SK-N-MC (cell line): Measurements from ENCODE around the gene KCNMB4.

Experiments used
- DNase-seq: peaks from one replicate; pipeline ENCODE4 v3.0.0-alpha.2; 2011; ENCODE audit warnings: low read depth, low spot score
- H3K27ac ChIP-seq: fragments of 200-600 bp; sonication (generic); 2 replicates; pipeline ENCODE4 v1.5.1; 2016; ENCODE audit warnings: mixed run types
- H3K36me3 ChIP-seq: fragments of 200-600 bp; sonication (generic); 2 replicates; pipeline ENCODE4 v1.6.1; 2017; ENCODE audit warnings: antibody characterized with exemption, low read length, mixed read lengths; ENCODE audit not compliant: insufficient read depth
- H3K4me3 ChIP-seq: fragments of 200-600 bp; sonication (generic); 2 replicates; pipeline ENCODE4 v1.5.1; 2016
- H3K9ac ChIP-seq: fragments of 200-600 bp; sonication (generic); 2 replicates; pipeline ENCODE4 v1.8.0; 2017; ENCODE audit warnings: mixed run types, mixed read lengths; ENCODE audit not compliant: insufficient read length
- H3K9me3 ChIP-seq: fragments of 200-600 bp; sonication (generic); 2 replicates; pipeline ENCODE4 v1.6.1; 2017; ENCODE audit warnings: low read depth, mild to moderate bottlenecking, antibody characterized with exemption, low read length, moderate library complexity, mixed read lengths
- EZH2 ChIP-seq: fragments of 200-600 bp; sonication (generic); IDR thresholded peaks from one replicate; pipeline ENCODE4 v1.6.1; 2017; ENCODE audit warnings: antibody characterized with exemption
- FOXP2 ChIP-seq: optimal IDR thresholded peaks from 2 replicates; pipeline ENCODE3; 2011; ENCODE audit warnings: mild to moderate bottlenecking, moderate library complexity; ENCODE audit not compliant: insufficient read depth; ENCODE audit errors: extremely low read length, control extremely low read depth
- POLR2AphosphoS5 ChIP-seq: IDR thresholded peaks from 2 replicates; pipeline ENCODE4 v1.6.1; 2012; ENCODE audit warnings: mild to moderate bottlenecking, low read depth, low read length, borderline replicate concordance

Gene KCNMB4, protein sequence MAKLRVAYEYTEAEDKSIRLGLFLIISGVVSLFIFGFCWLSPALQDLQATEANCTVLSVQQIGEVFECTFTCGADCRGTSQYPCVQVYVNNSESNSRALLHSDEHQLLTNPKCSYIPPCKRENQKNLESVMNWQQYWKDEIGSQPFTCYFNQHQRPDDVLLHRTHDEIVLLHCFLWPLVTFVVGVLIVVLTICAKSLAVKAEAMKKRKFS

GRCh38 chr12:70365648-70366518, at the start of gene KCNMB4:
TSS of gene KCNMB4 (plus strand) at chr12:70366290. CDS start at chr12:70366735, 445 bp downstream.
- peak within 1 kb of the TSS; percentile 96 for H3K4me3 ChIP-seq
- no peak within 1 kb of the TSS for H3K27ac ChIP-seq
- no peak for DNase-seq
- H3K9ac ChIP-seq, result peak within 1 kb of the TSS; percentile 69
- no peak for TF ChIP-seq EZH2
- peak; percentile 47; the same call in 1 of the 2 replicates for TF ChIP-seq POLR2AphosphoS5
- H3K36me3 ChIP-seq, result no peaks in the 10 kb centered on the region
- H3K9me3 ChIP-seq, result no peaks in the 10 kb centered on the region

GRCh38 chr12:70317781-70318180, 48.3 kb upstream of the KCNMB4 start:
- no peak overlapping the region for H3K27ac ChIP-seq
- H3K9ac ChIP-seq, result no peak overlapping the region
- H3K36me3 ChIP-seq, result peaks cover 21% of the 10 kb centered on the region; the same call in 1 of the 2 replicates
- TF ChIP-seq POLR2AphosphoS5 (no peak), FOXP2 (no peak), EZH2 (no peak)
- H3K4me3 ChIP-seq, result no peak overlapping the region
- no peak for DNase-seq
- no peaks in the 10 kb centered on the region for H3K9me3 ChIP-seq

DNA sequence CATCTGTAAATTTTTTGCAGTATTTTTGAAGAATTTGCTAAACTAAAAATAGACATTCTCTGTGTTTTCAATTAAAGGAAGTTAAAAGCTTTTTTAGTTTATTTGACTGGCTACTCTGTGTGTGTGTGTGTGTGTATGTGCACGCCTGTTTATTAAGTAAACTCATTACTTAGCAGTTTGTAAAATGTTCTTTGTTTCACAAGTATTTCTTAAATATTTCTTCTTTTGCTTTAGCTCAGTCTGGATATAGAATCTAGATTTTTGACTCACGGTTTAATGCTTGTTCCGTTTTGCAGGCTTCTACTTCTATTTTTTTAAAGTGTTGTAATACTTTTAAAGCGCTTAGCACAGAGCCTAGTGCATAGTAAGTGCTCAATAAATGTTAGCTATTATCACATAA, 46.5 kb upstream of the KCNMB4 start:
- Histone ChIP-seq H3K9ac (no peak overlapping the region), H3K27ac (no peak overlapping the region), H3K9me3 (no peaks in the 10 kb centered on the region), H3K36me3 (peaks cover 31% of the 10 kb centered on the region), H3K4me3 (no peak overlapping the region)
- no peak for DNase-seq
- TF ChIP-seq POLR2AphosphoS5, result no peak
- no peak for TF ChIP-seq EZH2

- Histone ChIP-seq H3K9ac (no peak overlapping the region), H3K36me3 (peaks cover 31% of the 10 kb centered on the region), H3K4me3 (no peak overlapping the region), H3K27ac (no peak overlapping the region), H3K9me3 (no peaks in the 10 kb centered on the region)
- TF ChIP-seq EZH2, result no peak
- no peak for TF ChIP-seq FOXP2
- TF ChIP-seq POLR2AphosphoS5, result no peak
- no peak for DNase-seq
These were observed 44.9 kb upstream of the KCNMB4 start for GRCh38 chr12:70321191-70321590.

GRCh38 chr12:70327541-70327940, 38.5 kb upstream of the KCNMB4 start:
- Histone ChIP-seq H3K36me3 (peaks cover 36% of the 10 kb centered on the region), H3K9ac (no peak overlapping the region), H3K4me3 (no peak overlapping the region), H3K27ac (no peak overlapping the region), H3K9me3 (no peaks in the 10 kb centered on the region)
- no peak for TF ChIP-seq FOXP2
- DNase-seq, result no peak

- Histone ChIP-seq H3K27ac (no peak overlapping the region), H3K9ac (no peak overlapping the region), H3K36me3 (peaks cover 28% of the 10 kb centered on the region), H3K4me3 (no peak overlapping the region), H3K9me3 (no peaks in the 10 kb centered on the region)
- no peak for DNase-seq
- TF ChIP-seq POLR2AphosphoS5 (no peak), FOXP2 (no peak)
These were observed 36.4 kb upstream of the KCNMB4 start for GRCh38 chr12:70329728-70330127.

DNA sequence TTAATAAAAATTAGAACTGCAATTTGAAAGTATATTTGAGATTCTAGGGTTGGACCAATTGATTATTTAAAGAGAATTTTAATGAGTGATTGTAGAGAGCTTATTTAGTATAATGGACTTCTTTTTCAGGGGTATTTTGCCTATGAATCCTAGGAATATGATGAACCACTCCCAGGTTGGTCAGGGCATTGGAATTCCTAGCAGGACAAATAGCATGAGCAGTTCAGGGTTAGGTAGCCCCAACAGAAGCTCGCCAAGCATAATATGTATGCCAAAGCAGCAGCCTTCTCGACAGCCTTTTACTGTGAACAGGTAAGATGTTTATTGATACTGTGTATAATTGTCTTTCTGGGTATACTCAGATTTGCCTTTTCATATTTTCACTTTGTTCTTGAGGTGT, 35.9 kb upstream of the KCNMB4 start:
- TF ChIP-seq FOXP2 (no peak), EZH2 (no peak), POLR2AphosphoS5 (no peak)
- peaks cover 32% of the 10 kb centered on the region for H3K36me3 ChIP-seq
- no peak overlapping the region for H3K27ac ChIP-seq
- no peak overlapping the region for H3K4me3 ChIP-seq
- DNase-seq, result no peak
- H3K9ac ChIP-seq, result no peak overlapping the region
- H3K9me3 ChIP-seq, result no peaks in the 10 kb centered on the region

DNA sequence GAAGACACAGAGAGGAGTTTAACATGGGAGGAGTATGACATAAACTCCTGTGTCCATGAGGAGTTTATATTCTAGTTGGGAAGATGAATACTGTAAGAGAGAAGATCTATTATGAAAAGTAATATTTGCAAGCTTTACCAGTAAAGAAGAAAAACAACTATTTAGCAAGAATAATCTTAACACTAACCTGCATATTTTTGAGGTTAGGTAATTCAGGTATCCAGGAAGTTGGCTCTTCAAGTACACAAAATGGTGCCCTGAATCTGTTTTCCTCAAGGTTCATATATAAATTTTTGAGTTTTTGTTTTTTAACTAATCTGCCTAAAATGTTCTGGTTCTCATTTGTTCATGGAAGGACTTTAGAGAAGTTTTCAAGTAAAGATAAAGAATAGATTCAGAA, 33.9 kb upstream of the KCNMB4 start:
- H3K36me3 ChIP-seq, result peaks cover 47% of the 10 kb centered on the region
- H3K4me3 ChIP-seq, result no peak overlapping the region
- H3K27ac ChIP-seq, result no peak overlapping the region
- no peak for DNase-seq
- TF ChIP-seq POLR2AphosphoS5 (no peak), EZH2 (no peak), FOXP2 (no peak)
- H3K9ac ChIP-seq, result no peak overlapping the region
- H3K9me3 ChIP-seq, result no peaks in the 10 kb centered on the region

DNA sequence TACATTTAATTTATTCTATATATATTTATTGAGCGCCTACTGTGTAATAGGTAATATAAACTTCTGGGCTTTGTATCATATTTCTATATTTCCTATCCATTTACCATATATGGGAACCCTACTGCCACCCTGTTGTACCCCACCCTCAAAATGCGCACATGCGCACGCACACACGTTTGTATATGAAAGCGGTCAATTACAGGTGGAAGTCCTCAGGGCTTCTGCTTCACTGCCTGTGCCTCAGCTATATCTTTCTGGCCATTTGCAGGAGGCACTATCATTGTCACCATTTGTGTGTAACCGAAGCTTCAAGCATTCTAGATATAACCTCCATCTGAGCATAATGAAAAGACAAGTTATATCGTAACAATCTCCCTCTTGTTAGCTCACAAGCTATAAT, 31.3 kb upstream of the KCNMB4 start:
- no peak for TF ChIP-seq EZH2
- no peak for TF ChIP-seq POLR2AphosphoS5
- no peak for TF ChIP-seq FOXP2
- H3K4me3 ChIP-seq, result no peak overlapping the region

More for the DNA sequence above, 31.3 kb upstream of the KCNMB4 start:
- no peak overlapping the region for H3K9ac ChIP-seq
- no peak for DNase-seq
- H3K27ac ChIP-seq, result no peak overlapping the region
- H3K9me3 ChIP-seq, result no peaks in the 10 kb centered on the region
- H3K36me3 ChIP-seq, result peaks cover 63% of the 10 kb centered on the region
